HG02943 (cell line): Measurements from ENCODE around the gene ZNF705A.
"Not testable (repeated sequence)": the region's sequence is repeated elsewhere in the genome, so short reads cannot be mapped to it uniquely, and the experiment has no call there.

Experiments
- ATAC-seq: cut with Tn5 transposase; IDR thresholded peaks from one replicate; pipeline ENCODE4 v1.9.1; 2021; ENCODE audit warnings: mild to moderate bottlenecking, low read depth, moderate library complexity; ENCODE audit not compliant: unreplicated experiment

ZNF705A gene

GRCh38 chr12:8156845-8157244, at the start of gene ZNF705A:
Gene ZNF705A (plus strand): TSS chr12:8157015. CDS start chr12:8172626, 15,611 bp downstream.
- no peak for ATAC-seq

GRCh38 chr12:8108808-8109398, 47.9 kb upstream of the ZNF705A start:
- ATAC-seq = no peak

- ATAC-seq = not testable (repeated sequence)
These were observed 43.7 kb upstream of the ZNF705A start for GRCh38 chr12:8113117-8113516.

- no peak for ATAC-seq
These were observed 36.6 kb upstream of the ZNF705A start for GRCh38 chr12:8120072-8120713.

- no peak for ATAC-seq
These were observed 33.5 kb upstream of the ZNF705A start, which contains the start of gene CLEC4A for GRCh38 chr12:8123124-8123912. Gene CLEC4A (plus strand): TSS chr12:8123617. CDS start chr12:8123879, 262 bp downstream.

GRCh38 chr12:8127138-8127537, 29.7 kb upstream of the ZNF705A start:
- no peak for ATAC-seq

GRCh38 chr12:8133636-8134397, 23.0 kb upstream of the ZNF705A start:
- not testable (repeated sequence) for ATAC-seq

- ATAC-seq = not testable (repeated sequence)
These were observed 22.4 kb upstream of the ZNF705A start for GRCh38 chr12:8134398-8134930.

GRCh38 chr12:8141647-8142046, 15.2 kb upstream of the ZNF705A start:
- not testable (repeated sequence) for ATAC-seq

- no peak for ATAC-seq
These were observed 13.6 kb upstream of the ZNF705A start for GRCh38 chr12:8143261-8143660.

- no peak for ATAC-seq
These were observed 10.9 kb upstream of the ZNF705A start for GRCh38 chr12:8145754-8146441.

GRCh38 chr12:8146442-8146771, 10.4 kb upstream of the ZNF705A start:
- no peak for ATAC-seq

GRCh38 chr12:8154526-8154925, 2.3 kb upstream of the ZNF705A start:
- ATAC-seq = no peak

GRCh38 chr12:8156416-8156815, 399 bp upstream of the ZNF705A start:
- no peak for ATAC-seq

GRCh38 chr12:8157484-8158198, 826 bp downstream of the ZNF705A start:
- no peak for ATAC-seq

GRCh38 chr12:8172911-8173310, 16.1 kb downstream of the ZNF705A start:
- ATAC-seq = not testable (repeated sequence)

- not testable (repeated sequence) for ATAC-seq
These were observed 23.3 kb downstream of the ZNF705A start for GRCh38 chr12:8179989-8180585.

GRCh38 chr12:8181271-8181670, 24.5 kb downstream of the ZNF705A start:
- not testable (repeated sequence) for ATAC-seq

- ATAC-seq = not testable (repeated sequence)
These were observed 26.1 kb downstream of the ZNF705A start for GRCh38 chr12:8182923-8183322.
